Body of pancreas (tissue), 4 donors: ENCODE data around the gene LCN15.

Source experiments
- POLR2A ChIP-seq, 3 donors: fragments of 450-650 bp; IDR thresholded peaks; one replicate each; pipeline ENCODE4 v1.6.1; 2016; ENCODE audit warnings: antibody characterized with exemption in 3 of 3, mild to moderate bottlenecking in 2 of 3
- TF ChIP-seq, protein P1 (sequence below), 7 experiments: fragments of 450-650 bp in 4 of 7; fragments of 200-600 bp in 3 of 7; sonication (generic) in 3 of 7; IDR thresholded peaks; one replicate each; pipeline ENCODE4 v1.5.1; 2016 to 2019; ENCODE audit warnings: antibody characterized with exemption in 7 of 7

DNA sequence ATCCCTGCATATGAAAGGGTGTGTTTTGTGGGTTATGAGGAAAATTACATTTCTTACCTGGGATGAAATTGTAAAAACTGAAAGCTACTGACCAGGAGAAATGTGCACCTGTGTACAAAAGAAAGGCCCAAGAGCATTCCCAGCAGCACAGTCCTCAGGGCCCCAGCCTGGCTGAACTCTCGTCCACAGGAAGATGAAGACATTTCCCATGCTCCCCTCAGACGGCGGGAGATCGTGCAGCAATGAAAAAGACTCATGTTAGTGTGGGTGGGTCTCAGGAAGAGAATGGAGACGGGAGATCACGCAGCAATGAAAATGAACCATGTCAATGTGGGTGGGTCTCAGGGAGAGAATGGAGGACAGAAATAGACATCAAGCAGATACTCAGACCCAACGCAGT, 12.6 kb upstream of the LCN15 start:
- no peak for TF ChIP-seq POLR2A (IDR thresholded peaks at IDR 0.05)
- TF ChIP-seq, protein P1, sequence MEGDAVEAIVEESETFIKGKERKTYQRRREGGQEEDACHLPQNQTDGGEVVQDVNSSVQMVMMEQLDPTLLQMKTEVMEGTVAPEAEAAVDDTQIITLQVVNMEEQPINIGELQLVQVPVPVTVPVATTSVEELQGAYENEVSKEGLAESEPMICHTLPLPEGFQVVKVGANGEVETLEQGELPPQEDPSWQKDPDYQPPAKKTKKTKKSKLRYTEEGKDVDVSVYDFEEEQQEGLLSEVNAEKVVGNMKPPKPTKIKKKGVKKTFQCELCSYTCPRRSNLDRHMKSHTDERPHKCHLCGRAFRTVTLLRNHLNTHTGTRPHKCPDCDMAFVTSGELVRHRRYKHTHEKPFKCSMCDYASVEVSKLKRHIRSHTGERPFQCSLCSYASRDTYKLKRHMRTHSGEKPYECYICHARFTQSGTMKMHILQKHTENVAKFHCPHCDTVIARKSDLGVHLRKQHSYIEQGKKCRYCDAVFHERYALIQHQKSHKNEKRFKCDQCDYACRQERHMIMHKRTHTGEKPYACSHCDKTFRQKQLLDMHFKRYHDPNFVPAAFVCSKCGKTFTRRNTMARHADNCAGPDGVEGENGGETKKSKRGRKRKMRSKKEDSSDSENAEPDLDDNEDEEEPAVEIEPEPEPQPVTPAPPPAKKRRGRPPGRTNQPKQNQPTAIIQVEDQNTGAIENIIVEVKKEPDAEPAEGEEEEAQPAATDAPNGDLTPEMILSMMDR (IDR thresholded peaks at IDR 0.05): no peak
